H1 (cell line): ENCODE results near the gene ZNF70. TPM values are rescaled to one million over a fixed set of nuclear protein-coding genes. Genes with fewer than 3 reads are reported as not detected.

ENCODE experiments used
- CTCF ChIA-PET: fragments of 300-600 bp; sonication (Branson Sonifier 250); formaldehyde crosslinking; loops from one replicate; lab custom pipeline; 2021; ENCODE audit not compliant: partially characterized antibody; lab: Charles Lee
- POLR2A ChIA-PET: fragments of 300-600 bp; sonication (Branson Sonifier 250); formaldehyde crosslinking; loops from one replicate; lab custom pipeline; 2021; ENCODE audit warnings: inconsistent platforms; ENCODE audit not compliant: partially characterized antibody; lab: Charles Lee
- DNase-seq, 2 experiments: peaks; one replicate each; pipeline versions ENCODE4 v3.0.0 to v3.0.0-alpha.2; 2010 to 2022; ENCODE audit warnings: low spot score in 2 of 2, low read depth in 1 of 2, mixed read lengths in 1 of 2
- FAIRE-seq: peaks from 2 replicates; lab custom pipeline; 2011; peaks lifted over from hg19 to GRCh38; lab: Jason Lieb, UNC
- H2AFZ ChIP-seq: 2 replicates; pipeline ENCODE4 v1.8.1; 2012; ENCODE audit warnings: low read length, inconsistent platforms
- H2AK5ac ChIP-seq: 2 replicates; pipeline ENCODE4 v1.6.1; 2013; ENCODE audit warnings: low read depth, low read length
- H2BK120ac ChIP-seq: replicated peaks from 2 replicates; pipeline ENCODE3; 2013; ENCODE audit warnings: low read depth, low read length, inconsistent platforms
- H2BK12ac ChIP-seq: 2 replicates; pipeline ENCODE4 v1.6.1; 2013; ENCODE audit warnings: low read depth, low read length
- H2BK15ac ChIP-seq: 2 replicates; pipeline ENCODE4 v1.6.1; 2013; ENCODE audit warnings: low read length
- H2BK20ac ChIP-seq: 2 replicates; pipeline ENCODE4 v1.6.1; 2013; ENCODE audit warnings: low read length
- H2BK5ac ChIP-seq: 2 replicates; pipeline ENCODE4 v1.6.1; 2013; ENCODE audit warnings: low read depth, low read length
- H3K14ac ChIP-seq: 2 replicates; pipeline ENCODE4 v1.6.1; 2013; ENCODE audit warnings: inconsistent platforms; ENCODE audit not compliant: insufficient read length
- H3K18ac ChIP-seq: 2 replicates; pipeline ENCODE4 v1.6.1; 2013; ENCODE audit warnings: low read length; ENCODE audit errors: extremely low read depth
- H3K23ac ChIP-seq: 2 replicates; pipeline ENCODE4 v1.6.1; 2013; ENCODE audit warnings: inconsistent platforms; ENCODE audit not compliant: insufficient read length
- H3K23me2 ChIP-seq: 2 replicates; pipeline ENCODE4 v1.6.1; 2013; ENCODE audit warnings: low read depth, low read length
- H3K27ac ChIP-seq: 2 replicates; pipeline ENCODE4 v1.6.1; 2011; ENCODE audit warnings: low read depth, low read length, inconsistent platforms
- H3K27me3 ChIP-seq, 4 experiments: replicated peaks in 1 of 4; 1 replicate in 1 of 4; 2 replicates in 3 of 4; pipeline versions ENCODE4 v1.6.1 to v1.8.1; 2011 to 2013; ENCODE audit warnings: low read length in 3 of 4, mild to moderate bottlenecking in 3 of 4, inconsistent platforms in 2 of 4, mixed read lengths in 2 of 4, moderate library complexity in 1 of 4; ENCODE audit not compliant: control insufficient read depth in 3 of 4, insufficient read depth in 3 of 4; ENCODE audit errors: extremely low read depth in 1 of 4
- H3K36me3 ChIP-seq, 4 experiments: 2 replicates each; pipeline versions ENCODE4 v1.6.1 to v1.8.1; 2011 to 2013; ENCODE audit warnings: mild to moderate bottlenecking in 4 of 4, low read length in 3 of 4, moderate library complexity in 2 of 4, control low read depth in 1 of 4, inconsistent platforms in 1 of 4; ENCODE audit not compliant: insufficient read depth in 4 of 4, control insufficient read depth in 2 of 4
- H3K4ac ChIP-seq: replicated peaks from 2 replicates; pipeline ENCODE3; 2013; ENCODE audit warnings: low read length, low read depth, mixed read lengths, inconsistent platforms; ENCODE audit not compliant: insufficient read length
- H3K4me1 ChIP-seq, 4 experiments: replicated peaks in 1 of 4; 1 replicate in 1 of 4; 2 replicates in 3 of 4; pipeline versions ENCODE4 v1.6.1 to v1.8.1; 2011 to 2013; ENCODE audit warnings: low read length in 3 of 4, inconsistent platforms in 2 of 4, mixed read lengths in 1 of 4; ENCODE audit not compliant: insufficient read depth in 4 of 4, control insufficient read depth in 3 of 4
- H3K4me2 ChIP-seq, 2 experiments: 2 replicates each; pipeline versions ENCODE4 v1.6.1 to v1.8.1; 2011 to 2013; ENCODE audit warnings: low read depth in 2 of 2, low read length in 2 of 2, control low read depth in 1 of 2, inconsistent platforms in 1 of 2, mild to moderate bottlenecking in 1 of 2; ENCODE audit not compliant: insufficient read depth in 1 of 2
- H3K4me3 ChIP-seq, 4 experiments: fragments of 200-600, 300-600 bp in 1 of 4; sonication (generic), shearing (Covaris generic), sonication (Bioruptor Twin) in 1 of 4; 2 replicates each; pipeline versions ENCODE4 v1.5.1 to v1.8.1; 2011 to 2016; ENCODE audit warnings: low read length in 4 of 4, low read depth in 3 of 4, control low read depth in 2 of 4, inconsistent platforms in 2 of 4, mild to moderate bottlenecking in 2 of 4, mixed read lengths in 1 of 4, moderate library complexity in 1 of 4; ENCODE audit not compliant: insufficient read depth in 2 of 4; ENCODE audit errors: extremely low read depth in 1 of 4
- H3K56ac ChIP-seq: replicated peaks from 2 replicates; pipeline ENCODE3; 2013; ENCODE audit warnings: low read depth, mild to moderate bottlenecking, mixed read lengths, low read length, inconsistent platforms; ENCODE audit not compliant: insufficient read length
- H3K79me1 ChIP-seq: 2 replicates; pipeline ENCODE4 v1.6.1; 2013; ENCODE audit warnings: low read depth, low read length, control low read depth
- H3K79me2 ChIP-seq, 2 experiments: 2 replicates each; pipeline versions ENCODE4 v1.6.1 to v1.8.1; 2012 to 2013; ENCODE audit warnings: low read length in 2 of 2, mild to moderate bottlenecking in 2 of 2, inconsistent platforms in 1 of 2; ENCODE audit not compliant: insufficient read depth in 2 of 2, control insufficient read depth in 1 of 2
- H3K9ac ChIP-seq, 4 experiments: replicated peaks in 1 of 4; 1 replicate in 1 of 4; 2 replicates in 3 of 4; pipeline versions ENCODE4 v1.6.1 to v1.8.1; 2011 to 2013; ENCODE audit warnings: low read depth in 3 of 4, low read length in 3 of 4, control low read depth in 2 of 4, mild to moderate bottlenecking in 2 of 4, moderate library complexity in 2 of 4, inconsistent platforms in 1 of 4; ENCODE audit errors: extremely low read depth in 1 of 4
- H3K9me3 ChIP-seq, 2 experiments: 2 replicates each; pipeline versions ENCODE4 v1.6.1 to v1.8.1; 2012 to 2013; ENCODE audit warnings: mild to moderate bottlenecking in 2 of 2, moderate library complexity in 2 of 2, control low read depth in 1 of 2, inconsistent platforms in 1 of 2, low read depth in 1 of 2, low read length in 1 of 2, mixed read lengths in 1 of 2; ENCODE audit not compliant: insufficient read depth in 2 of 2
- H4K20me1 ChIP-seq, 2 experiments: replicated peaks in 1 of 2; 2 replicates each; pipeline versions ENCODE3 to v1.8.1; 2011 to 2013; ENCODE audit warnings: inconsistent platforms in 2 of 2, low read length in 2 of 2, mild to moderate bottlenecking in 1 of 2; ENCODE audit not compliant: insufficient read depth in 2 of 2, control insufficient read depth in 1 of 2
- H4K5ac ChIP-seq: 2 replicates; pipeline ENCODE4 v1.6.1; 2013; ENCODE audit warnings: low read length, low read depth, mixed read lengths, inconsistent platforms; ENCODE audit not compliant: insufficient read length
- H4K8ac ChIP-seq: 2 replicates; pipeline ENCODE4 v1.8.0; 2013; ENCODE audit warnings: mild to moderate bottlenecking, moderate library complexity, low read length, inconsistent platforms; ENCODE audit not compliant: insufficient read depth; ENCODE audit errors: extremely low read depth
- H4K91ac ChIP-seq: replicated peaks from 2 replicates; pipeline ENCODE3; 2013; ENCODE audit warnings: low read length, mixed read lengths, inconsistent platforms; ENCODE audit not compliant: insufficient read length
- CBX8 ChIP-seq: fragments of 300-800, 300-1000 bp; sonication (generic); IDR thresholded peaks from 2 replicates; pipeline ENCODE4 v1.7.1; 2016; ENCODE audit warnings: low read depth, low read length, borderline replicate concordance
- CEBPB ChIP-seq: IDR thresholded peaks from 2 replicates; pipeline ENCODE4 v1.6.1; 2012; ENCODE audit warnings: low read depth, low read length
- CREB1 ChIP-seq: IDR thresholded peaks from 2 replicates; pipeline ENCODE4 v1.6.1; 2012; ENCODE audit warnings: inconsistent platforms
- EGR1 ChIP-seq: IDR thresholded peaks from 2 replicates; pipeline ENCODE4 v1.6.1; 2011; ENCODE audit warnings: low read depth, low read length, borderline replicate concordance
- EZH2 ChIP-seq: fragments of 200-600 bp; sonication (generic); IDR thresholded peaks from 2 replicates; pipeline ENCODE4 v1.7.1; 2012; ENCODE audit warnings: low read depth, mild to moderate bottlenecking, moderate library complexity, low read length, inconsistent platforms; ENCODE audit not compliant: severe bottlenecking
- JUN ChIP-seq: IDR thresholded peaks from 2 replicates; pipeline ENCODE4 v1.6.1; 2011; ENCODE audit warnings: low read depth, mild to moderate bottlenecking, improper control_type of control experiment, low read length
- KDM1A ChIP-seq: fragments of 200-600, 300-600 bp; sonication (generic); IDR thresholded peaks from 2 replicates; pipeline ENCODE4 v1.7.1; 2016; ENCODE audit warnings: mild to moderate bottlenecking, low read length, borderline replicate concordance
- MAFK ChIP-seq: IDR thresholded peaks from 2 replicates; pipeline ENCODE4 v1.6.1; 2012; ENCODE audit warnings: low read depth, mild to moderate bottlenecking, improper control_type of control experiment, low read length
- MAX ChIP-seq: IDR thresholded peaks from 2 replicates; pipeline ENCODE4 v1.6.1; 2012; ENCODE audit warnings: inconsistent platforms
- RAD21 ChIP-seq, 2 experiments: IDR thresholded peaks in 1 of 2; conservative IDR thresholded peaks in 1 of 2; 2 replicates each; pipeline ENCODE4 v1.6.1; 2011; ENCODE audit warnings: low read depth in 2 of 2, low read length in 2 of 2, improper control_type of control experiment in 1 of 2, inconsistent platforms in 1 of 2, mild to moderate bottlenecking in 1 of 2, moderate library complexity in 1 of 2
- SIX5 ChIP-seq: IDR thresholded peaks from 2 replicates; pipeline ENCODE4 v1.6.1; 2011; ENCODE audit warnings: mild to moderate bottlenecking, low read depth, low read length
- SP4 ChIP-seq: IDR thresholded peaks from 2 replicates; pipeline ENCODE4 v1.6.1; 2012; ENCODE audit warnings: low read length, inconsistent platforms
- TBP ChIP-seq: IDR thresholded peaks from 2 replicates; pipeline ENCODE4 v1.6.1; 2011; ENCODE audit warnings: low read depth, low read length, improper control_type of control experiment
- WGBS, 2 experiments: shearing (Covaris generic) in 1 of 2; methylation state at CpG; one replicate each; pipeline versions ENCODE4 v1.1.6 to v1.1.7; 2013 to 2015; ENCODE audit warnings: low lambda C conversion rate in 2 of 2, mixed read lengths in 2 of 2, inconsistent platforms in 1 of 2, low coverage in 1 of 2, missing lambda C conversion rate in 1 of 2; ENCODE audit not compliant: insufficient replicate concordance in 2 of 2, insufficient coverage in 1 of 2, insufficient read length in 1 of 2; ENCODE audit errors: extremely low coverage in 1 of 2, missing lambda C conversion rate in 1 of 2; 5-methylcytosine and 5-hydroxymethylcytosine counted together
- polyA plus RNA-seq, 7 experiments: library from polyadenylated mRNA; depleted of rRNA in 3 of 7; stranded (reverse) in 5 of 7; unstranded in 2 of 7; fragments of >200 nt in 5 of 7; fragments of 200-250 nt in 2 of 7; gene quantifications; 1 replicate in 5 of 7; 2 replicates in 1 of 7; 4 replicates in 1 of 7; pipeline versions ENCODE4 v1.2.1 to v1.2.3, GENCODE V29; 2011 to 2013; ENCODE audit warnings: missing spikeins in 2 of 7, mixed read lengths in 2 of 7
- total RNA-seq: library from RNA; stranded (reverse); fragmentation: NEBNext Ultra II Directional; extraction: Animal tissue kit (Norgen Biotek cat#: 25700); gene quantifications from 2 replicates; pipeline ENCODE4 v1.2.1, GENCODE V29; 2021

The ZNF70 gene
- total and polyA plus RNA-seq, 2 of the 8 experiments (the other 6 are each of a cell fraction or from before 2014, with no cell fraction given), result 1.1 to 2.6 TPM

DNA sequence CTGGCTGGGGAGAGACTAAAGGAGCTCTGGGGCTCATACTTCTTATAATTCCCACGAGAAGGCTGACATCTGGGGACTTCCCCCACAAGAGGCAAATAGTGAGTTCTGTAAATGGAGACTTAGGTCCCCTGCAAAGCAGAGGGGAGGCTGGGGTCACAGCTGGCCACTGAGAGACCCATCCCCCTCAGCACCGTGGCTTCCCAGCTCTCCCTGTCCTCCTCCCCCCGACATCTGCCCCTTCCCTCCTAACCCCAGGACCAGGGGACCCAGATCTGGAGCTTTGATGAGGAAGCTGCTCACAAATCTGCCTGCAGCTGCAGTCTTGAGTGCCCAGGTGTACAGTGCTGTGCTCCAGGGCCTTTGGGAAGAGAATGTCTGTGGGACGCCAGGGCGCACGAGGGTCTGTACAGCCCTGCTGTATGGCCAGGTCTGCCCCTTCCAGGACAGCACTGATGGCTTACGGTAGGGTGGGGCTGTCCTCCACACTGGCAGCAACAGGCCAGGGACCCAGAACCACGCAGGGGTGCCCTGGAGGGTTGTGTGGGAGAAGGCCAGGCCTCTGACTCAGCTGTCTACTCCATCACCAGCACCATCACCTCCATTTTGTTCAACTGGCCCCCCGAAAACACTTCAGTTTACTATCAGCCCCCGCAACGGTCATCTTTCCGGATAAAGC is 59.0 kb downstream of the ZNF70 start:
- no peaks in the 10 kb centered on the region for H3K23me2 ChIP-seq
- no peak overlapping the region for H3K9ac ChIP-seq
- H2BK5ac ChIP-seq, result no peak overlapping the region
- CTCF ChIA-PET, result no interaction called here
- no peaks in the 10 kb centered on the region for H3K9me3 ChIP-seq
- no peaks in the 10 kb centered on the region for H3K4me1 ChIP-seq
- no peak overlapping the region for H3K4ac ChIP-seq
- H2BK120ac ChIP-seq, result no peak overlapping the region
- peaks cover 5 to 9% (median 7%) of the 10 kb centered on the region in 4 experiments; a peak in 7 of 8 replicates for H3K36me3 ChIP-seq
- no peak overlapping the region for H3K4me2 ChIP-seq
- no peak overlapping the region for H3K18ac ChIP-seq
- no peak overlapping the region for H3K14ac ChIP-seq
- no peaks in the 10 kb centered on the region for H3K79me2 ChIP-seq
- no peak overlapping the region for H2BK12ac ChIP-seq
- no peak overlapping the region for H3K4me3 ChIP-seq
- H4K5ac ChIP-seq, result no peak overlapping the region
- POLR2A ChIA-PET, result no interaction called here
- no peaks in the 10 kb centered on the region for H3K27me3 ChIP-seq
- no peak overlapping the region for H2BK15ac ChIP-seq
- no peak overlapping the region for H4K8ac ChIP-seq
- no peak overlapping the region for H4K91ac ChIP-seq
- no peak overlapping the region for H2AK5ac ChIP-seq
- WGBS, 2 experiments, result 94% methylated on average over 11 of the region's 12 CpGs; no CpG with 5 or more reads in 1 of the 2 experiments
- FAIRE-seq (no peak), DNase-seq (no peak)
- H3K23ac ChIP-seq, result no peak overlapping the region
- no peak overlapping the region for H3K56ac ChIP-seq
- no peaks in the 10 kb centered on the region for H3K79me1 ChIP-seq
- no peak overlapping the region for H3K27ac ChIP-seq
- H2BK20ac ChIP-seq, result no peak overlapping the region
- peaks cover 8 to 18% of the 10 kb centered on the region in 2 experiments for H4K20me1 ChIP-seq
- TF ChIP-seq KDM1A (no peak), CBX8 (no peak), TBP (no peak), CEBPB (no peak), JUN (no peak), RAD21 (IDR thresholded peaks at IDR 0.05 in 1 of 2, conservative IDR thresholded peaks at IDR 0.05 in 1 of 2; ENCODE audit: low read depth in 2 of 2, low read length in 2 of 2) (no peak), CREB1 (no peak), MAX (no peak), MAFK (no peak), EZH2 (no peak), EGR1 (no peak), SP4 (no peak), SIX5 (no peak)
- no peak overlapping the region for H2AFZ ChIP-seq
